ENCODE data around the gene IKZF1.

IKZF1 gene

GRCh38 chr7:50357426-50357825, 52.9 kb downstream of the IKZF1 start:
- DNase-seq = peak; percentile 15

GRCh38 chr7:50358041-50358705, 53.7 kb downstream of the IKZF1 start:
- DNase-seq = no peak

GRCh38 chr7:50358779-50359178, 54.3 kb downstream of the IKZF1 start:
- peak; percentile 6 for DNase-seq

- peak; percentile 30 for DNase-seq
Measured at GRCh38 chr7:50359258-50359994, 54.9 kb downstream of the IKZF1 start.

- peak; percentile 89 for DNase-seq
Measured at GRCh38 chr7:50359995-50360925, 55.7 kb downstream of the IKZF1 start.

GRCh38 chr7:50362142-50362541, 57.6 kb downstream of the IKZF1 start:
- DNase-seq = no peak

- DNase-seq = no peak
Measured at GRCh38 chr7:50362712-50363282, 58.3 kb downstream of the IKZF1 start.

GRCh38 chr7:50363327-50364060, 59.0 kb downstream of the IKZF1 start:
- DNase-seq = no peak

GRCh38 chr7:50364645-50365044, 60.1 kb downstream of the IKZF1 start:
- DNase-seq = no peak

GRCh38 chr7:50366311-50366710, 61.8 kb downstream of the IKZF1 start:
- no peak for DNase-seq

- peak; percentile 57 for DNase-seq
Measured at GRCh38 chr7:50367100-50367499, 62.6 kb downstream of the IKZF1 start.

- no peak for DNase-seq
Measured at GRCh38 chr7:50367570-50367969, 63.1 kb downstream of the IKZF1 start.

- no peak for DNase-seq
Measured at GRCh38 chr7:50368366-50368765, 63.9 kb downstream of the IKZF1 start.

GRCh38 chr7:50369143-50370026, 64.9 kb downstream of the IKZF1 start:
- DNase-seq = no peak

GRCh38 chr7:50370884-50371283, 66.4 kb downstream of the IKZF1 start:
- DNase-seq = no peak

GRCh38 chr7:50371551-50372021, 67.1 kb downstream of the IKZF1 start:
- DNase-seq = no peak

GRCh38 chr7:50372923-50373322, 68.4 kb downstream of the IKZF1 start:
- DNase-seq = no peak

- no peak for DNase-seq
Measured at GRCh38 chr7:50376056-50376820, 71.7 kb downstream of the IKZF1 start.

GRCh38 chr7:50377356-50377755, 72.8 kb downstream of the IKZF1 start:
- no peak for DNase-seq

- DNase-seq = no peak
Measured at GRCh38 chr7:50379082-50379481, 74.6 kb downstream of the IKZF1 start.
